ENCODE data around the gene TTC28.
"Not testable (repeated sequence)": the region's sequence is repeated elsewhere in the genome, so short reads cannot be mapped to it uniquely, and the experiment has no call there.

TTC28 gene

GRCh38 chr22:28679611-28680287 is at the start of gene TTC28:
Gene TTC28 (minus strand): TSS chr22:28679840. CDS start chr22:28679723, 117 bp downstream.
- not testable (repeated sequence) for DNase-seq

- DNase-seq = no peak
These were observed 49.1 kb upstream of the TTC28 start for GRCh38 chr22:28728621-28729313.

GRCh38 chr22:28728002-28728401 is 48.4 kb upstream of the TTC28 start:
- DNase-seq = no peak

- DNase-seq = no peak
These were observed 38.4 kb upstream of the TTC28 start for GRCh38 chr22:28718044-28718443.

- no peak for DNase-seq
These were observed 37.0 kb upstream of the TTC28 start for GRCh38 chr22:28716686-28717085.

GRCh38 chr22:28715611-28716010 is 36.0 kb upstream of the TTC28 start:
- no peak for DNase-seq

GRCh38 chr22:28714043-28714628 is 34.5 kb upstream of the TTC28 start:
- no peak for DNase-seq

GRCh38 chr22:28711820-28712777 is 32.5 kb upstream of the TTC28 start:
- DNase-seq = peak; percentile 6

GRCh38 chr22:28711341-28711740 is 31.7 kb upstream of the TTC28 start:
- DNase-seq = no peak

GRCh38 chr22:28710576-28711191 is 31.0 kb upstream of the TTC28 start:
- DNase-seq = no peak

GRCh38 chr22:28710107-28710506 is 30.5 kb upstream of the TTC28 start:
- DNase-seq = no peak

GRCh38 chr22:28706845-28707244 is 27.2 kb upstream of the TTC28 start:
- no peak for DNase-seq

- DNase-seq = no peak
These were observed 23.8 kb upstream of the TTC28 start for GRCh38 chr22:28703436-28703835.

GRCh38 chr22:28702891-28703290 is 23.3 kb upstream of the TTC28 start:
- no peak for DNase-seq

- DNase-seq = not testable (repeated sequence)
These were observed 13.6 kb upstream of the TTC28 start for GRCh38 chr22:28693041-28693760.

- DNase-seq = not testable (repeated sequence)
These were observed 10.2 kb upstream of the TTC28 start for GRCh38 chr22:28689796-28690195.

- peak; percentile 34 for DNase-seq
These were observed 3.3 kb upstream of the TTC28 start for GRCh38 chr22:28682966-28683365.

GRCh38 chr22:28680813-28681490 is 1.3 kb upstream of the TTC28 start:
- DNase-seq = peak; percentile 3

- DNase-seq = not testable (repeated sequence)
These were observed 646 bp downstream of the TTC28 start for GRCh38 chr22:28678778-28679610.

GRCh38 chr22:28678170-28678569 is 1.5 kb downstream of the TTC28 start:
- not testable (repeated sequence) for DNase-seq
